GM19395 (cell line): ENCODE data around the gene ZNF563.
A peak's percentile ranks its signal among the peaks of the same experiment; 100 is the strongest.
"Not testable (repeated sequence)": the region's sequence is repeated elsewhere in the genome, so short reads cannot be mapped to it uniquely, and the experiment has no call there.

Source experiments
- ATAC-seq: cut with Tn5 transposase; IDR thresholded peaks from one replicate; pipeline ENCODE4 v1.9.1; 2021; ENCODE audit warnings: mild to moderate bottlenecking, moderate library complexity; ENCODE audit not compliant: unreplicated experiment

ZNF563 gene

GRCh38 chr19:12333162-12334159, at the start of gene ZNF563:
Gene ZNF563 (minus strand): TSS chr19:12333633. CDS start chr19:12333482, 151 bp downstream.
- ATAC-seq: peak; percentile 91

- ATAC-seq: no peak
These were observed 47.0 kb upstream of the ZNF563 start for GRCh38 chr19:12380444-12380737.

GRCh38 chr19:12379732-12380443, 46.5 kb upstream of the ZNF563 start:
- no peak for ATAC-seq

- no peak for ATAC-seq
These were observed 40.6 kb upstream of the ZNF563 start for GRCh38 chr19:12374026-12374425.

- peak; percentile 79 for ATAC-seq
These were observed 32.1 kb upstream of the ZNF563 start, which contains the start of gene ZNF442 for GRCh38 chr19:12365236-12366162. Gene ZNF442 (minus strand): TSS chr19:12365683. CDS start chr19:12363631, 2,052 bp downstream.

GRCh38 chr19:12364391-12365235, 31.2 kb upstream of the ZNF563 start:
- ATAC-seq: peak; percentile 14

GRCh38 chr19:12362236-12362635, 28.8 kb upstream of the ZNF563 start:
- not testable (repeated sequence) for ATAC-seq

GRCh38 chr19:12353375-12353774, 19.9 kb upstream of the ZNF563 start:
- ATAC-seq: no peak

GRCh38 chr19:12350890-12351197, 17.4 kb upstream of the ZNF563 start:
- ATAC-seq: no peak

GRCh38 chr19:12350185-12350889, 16.9 kb upstream of the ZNF563 start:
- no peak for ATAC-seq

GRCh38 chr19:12346896-12347295, 13.5 kb upstream of the ZNF563 start:
- no peak for ATAC-seq

GRCh38 chr19:12345197-12345596, 11.8 kb upstream of the ZNF563 start:
- no peak for ATAC-seq

GRCh38 chr19:12331211-12331941, 2.1 kb downstream of the ZNF563 start:
- ATAC-seq: no peak

GRCh38 chr19:12330340-12330739, 3.1 kb downstream of the ZNF563 start:
- ATAC-seq: no peak

- ATAC-seq: no peak
These were observed 7.7 kb downstream of the ZNF563 start for GRCh38 chr19:12325690-12326089.

GRCh38 chr19:12318782-12319413, 14.5 kb downstream of the ZNF563 start:
- ATAC-seq: no peak

GRCh38 chr19:12314553-12314952, 18.9 kb downstream of the ZNF563 start:
- no peak for ATAC-seq

- not testable (repeated sequence) for ATAC-seq
These were observed 24.5 kb downstream of the ZNF563 start for GRCh38 chr19:12308891-12309290.
